ENCODE measurements around the gene EXOC7.

The EXOC7 gene, protein sequence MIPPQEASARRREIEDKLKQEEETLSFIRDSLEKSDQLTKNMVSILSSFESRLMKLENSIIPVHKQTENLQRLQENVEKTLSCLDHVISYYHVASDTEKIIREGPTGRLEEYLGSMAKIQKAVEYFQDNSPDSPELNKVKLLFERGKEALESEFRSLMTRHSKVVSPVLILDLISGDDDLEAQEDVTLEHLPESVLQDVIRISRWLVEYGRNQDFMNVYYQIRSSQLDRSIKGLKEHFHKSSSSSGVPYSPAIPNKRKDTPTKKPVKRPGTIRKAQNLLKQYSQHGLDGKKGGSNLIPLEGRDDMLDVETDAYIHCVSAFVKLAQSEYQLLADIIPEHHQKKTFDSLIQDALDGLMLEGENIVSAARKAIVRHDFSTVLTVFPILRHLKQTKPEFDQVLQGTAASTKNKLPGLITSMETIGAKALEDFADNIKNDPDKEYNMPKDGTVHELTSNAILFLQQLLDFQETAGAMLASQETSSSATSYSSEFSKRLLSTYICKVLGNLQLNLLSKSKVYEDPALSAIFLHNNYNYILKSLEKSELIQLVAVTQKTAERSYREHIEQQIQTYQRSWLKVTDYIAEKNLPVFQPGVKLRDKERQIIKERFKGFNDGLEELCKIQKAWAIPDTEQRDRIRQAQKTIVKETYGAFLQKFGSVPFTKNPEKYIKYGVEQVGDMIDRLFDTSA

DNA sequence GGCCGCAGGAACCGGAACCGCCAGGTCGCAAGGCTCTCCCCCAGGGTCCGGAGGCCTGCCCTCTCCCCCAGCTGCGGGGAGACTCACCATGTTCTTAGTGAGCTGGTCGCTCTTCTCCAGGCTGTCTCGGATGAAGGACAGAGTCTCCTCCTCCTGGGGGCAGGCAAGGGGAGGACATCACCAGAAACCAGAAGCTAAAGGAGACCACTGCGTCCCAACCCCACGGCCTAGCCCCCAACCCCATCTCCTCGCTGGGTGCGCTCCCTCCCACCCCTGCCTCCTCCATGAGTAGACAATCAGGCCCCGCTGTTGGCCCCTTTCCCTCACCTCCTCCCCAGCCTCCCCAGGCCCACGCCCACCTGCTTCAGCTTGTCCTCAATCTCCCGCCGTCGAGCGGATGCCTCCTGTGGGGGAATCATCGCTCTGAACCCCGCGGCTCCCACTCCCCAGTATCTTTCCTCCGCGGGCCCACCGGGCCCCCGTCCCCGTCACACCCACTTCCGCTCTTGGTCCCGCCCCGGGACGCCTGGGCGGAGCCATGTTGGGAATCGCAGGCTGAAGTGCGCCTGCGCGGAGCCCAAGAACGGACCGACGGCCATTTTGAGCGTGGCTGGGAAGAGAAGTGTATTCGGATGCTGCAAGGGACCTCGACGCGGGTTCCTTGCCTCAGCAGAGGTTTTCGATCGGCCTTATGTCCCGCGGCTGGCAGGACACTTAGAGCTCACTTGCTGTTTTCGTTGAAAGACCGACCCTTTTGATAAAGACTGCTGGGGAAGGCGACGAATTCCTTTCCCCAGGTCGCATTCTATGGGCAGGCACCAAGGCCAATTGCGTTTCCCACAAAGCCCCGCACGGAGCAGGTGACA lies at the start of gene EXOC7:
EXOC7 (minus strand) TSS at position 514 of the 866 bp plus-strand sequence; CDS start at position 419, 95 bp downstream.
- DNase-seq (ENCODE audit: low read depth) = peak; percentile 79

DNA sequence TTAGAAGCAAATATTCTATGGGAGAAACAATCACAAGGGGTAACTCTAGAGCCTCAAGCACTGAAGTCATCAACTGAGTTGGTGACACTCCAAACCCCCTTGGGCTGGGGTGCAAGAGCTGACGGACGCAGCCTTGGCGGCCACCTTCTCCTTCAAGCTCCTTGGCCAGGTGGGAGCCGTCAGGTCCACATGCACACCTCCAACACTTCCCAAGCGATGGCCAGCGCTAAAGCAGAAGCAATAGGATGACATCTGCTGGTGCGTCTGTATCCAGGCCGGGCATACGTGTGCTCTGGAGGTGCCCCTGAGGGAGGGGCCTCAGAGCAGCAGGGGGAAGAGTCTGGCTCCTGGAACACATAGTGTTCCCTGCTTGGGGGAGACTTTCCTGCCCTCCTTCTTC lies 49.6 kb upstream of the EXOC7 start:
- no peak for DNase-seq (ENCODE audit: low read depth)

DNA sequence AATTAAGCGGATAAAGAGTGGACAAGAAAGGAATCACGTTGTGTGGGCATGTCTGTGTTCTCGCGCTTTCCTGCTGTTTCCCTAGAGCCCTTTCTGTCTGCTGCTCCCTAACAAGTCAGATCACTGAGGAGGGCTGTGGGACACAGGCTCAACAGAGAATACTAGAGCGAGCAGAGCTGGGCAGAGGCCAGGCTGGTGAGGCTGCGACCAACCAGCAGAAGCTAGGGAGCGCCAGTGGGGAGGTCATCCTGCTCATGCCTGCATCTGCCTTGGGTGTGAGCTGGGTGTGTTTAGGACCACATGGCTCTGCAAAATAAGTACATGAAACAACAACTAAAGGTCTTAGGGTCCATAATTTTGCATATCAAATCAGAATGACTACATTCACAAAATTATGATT lies 49.0 kb upstream of the EXOC7 start:
- DNase-seq (ENCODE audit: low read depth) = no peak

DNA sequence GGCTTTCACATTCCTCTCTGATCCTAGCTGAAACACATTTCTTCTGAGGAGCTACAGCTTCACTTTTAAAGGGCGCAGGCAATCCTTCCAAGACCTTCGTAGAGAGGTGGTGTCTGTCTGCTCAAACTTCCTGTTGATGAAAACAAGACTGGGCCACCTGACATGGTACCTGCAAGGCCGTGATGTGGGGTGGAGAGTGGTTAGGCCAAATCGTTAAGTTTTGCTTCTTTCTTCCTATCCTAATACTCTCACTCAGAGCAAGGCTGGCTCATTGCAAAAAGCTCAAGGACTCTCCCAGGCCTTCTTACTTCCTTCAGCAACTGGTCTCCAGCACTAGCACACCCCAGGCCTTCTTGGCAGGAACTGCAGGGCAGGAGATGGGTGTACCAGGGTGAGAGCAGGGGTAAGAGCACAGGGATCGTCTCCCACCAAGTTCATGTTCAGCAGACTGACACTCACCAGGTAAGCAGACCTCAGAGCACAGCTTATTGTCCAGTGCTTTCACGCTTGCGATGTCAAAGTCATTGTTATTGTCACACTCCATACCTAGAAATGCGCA lies 48.4 kb upstream of the EXOC7 start:
- DNase-seq (ENCODE audit: low read depth) = no peak

DNA sequence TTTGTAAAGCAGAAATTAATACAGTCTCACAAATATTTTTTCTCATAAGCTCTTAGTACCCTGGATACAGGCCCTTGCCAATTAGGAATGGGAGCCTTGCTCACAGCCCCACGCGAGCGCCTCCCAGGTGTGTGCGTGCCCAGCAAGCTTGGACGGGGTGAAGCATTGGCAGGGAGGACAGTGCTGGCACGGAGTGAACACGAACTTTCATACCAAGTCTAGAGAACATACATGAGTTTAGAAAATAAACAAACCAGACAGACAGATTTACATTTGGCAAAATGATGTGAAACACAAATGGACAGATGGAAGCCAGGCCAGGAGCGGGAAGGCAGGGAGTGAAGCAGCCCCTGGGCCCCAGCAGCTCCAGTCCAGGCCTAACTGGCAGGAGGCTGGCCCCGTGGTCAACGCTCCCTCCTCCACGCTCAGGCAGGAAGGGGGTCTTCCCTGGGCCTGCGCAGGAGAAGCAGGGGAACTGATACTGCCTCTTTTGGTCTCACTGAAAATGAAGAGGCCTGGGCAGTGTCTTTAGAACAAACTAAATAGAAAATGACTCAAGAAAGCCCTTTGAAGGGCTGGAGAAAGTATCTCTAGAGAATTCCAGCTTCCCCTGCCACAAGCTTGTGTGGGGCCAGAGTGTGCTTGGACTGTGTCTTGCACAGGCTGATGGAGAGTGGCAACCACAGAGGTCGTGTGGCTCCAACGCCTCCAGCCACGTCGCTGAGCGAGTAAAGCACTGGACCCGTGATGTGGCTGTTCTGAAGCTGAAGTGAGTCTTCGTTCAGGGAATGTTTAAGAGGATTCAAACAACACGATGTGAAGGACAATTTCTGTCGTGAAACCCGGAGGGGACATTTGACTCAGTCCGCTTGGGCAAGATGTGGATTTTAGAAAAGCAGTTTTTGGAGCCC lies 47.4 kb upstream of the EXOC7 start:
- no peak for DNase-seq (ENCODE audit: low read depth)

DNA sequence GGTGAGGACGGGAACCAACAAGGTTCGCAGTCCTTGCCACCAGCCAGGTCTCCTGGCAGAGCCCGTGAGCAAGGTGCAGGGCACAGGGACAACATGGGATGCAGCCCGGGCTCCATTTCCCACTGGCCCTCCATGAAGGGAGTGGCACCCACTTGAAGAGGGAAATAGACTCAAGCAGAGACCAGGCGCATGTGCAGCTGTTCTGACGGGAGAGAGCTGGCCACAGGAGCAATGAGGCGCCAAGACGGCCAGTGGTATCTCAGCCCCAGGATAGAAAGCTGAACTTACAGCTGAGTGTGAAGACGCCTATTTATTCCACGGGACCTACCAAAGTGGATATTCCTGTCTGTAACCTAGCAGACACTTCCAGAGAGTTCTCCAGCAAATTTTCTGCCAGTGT lies 45.6 kb upstream of the EXOC7 start:
- no peak for DNase-seq (ENCODE audit: low read depth)

DNA sequence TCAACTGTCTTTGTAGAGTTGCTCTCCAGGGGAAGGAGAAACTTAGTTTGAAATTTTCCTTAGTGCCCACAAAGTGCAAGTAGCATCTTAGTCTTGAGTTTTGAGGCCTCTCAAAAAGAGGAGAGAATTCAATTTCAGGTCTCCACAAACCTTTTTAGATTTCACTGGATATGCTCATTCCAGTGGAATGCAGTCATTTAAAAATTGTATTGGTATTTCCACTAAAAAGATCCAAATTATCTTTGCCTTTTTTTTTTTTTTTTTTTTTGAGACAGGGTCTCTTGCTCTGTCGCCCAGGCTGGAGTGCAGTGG lies 44.4 kb upstream of the EXOC7 start:
- DNase-seq (ENCODE audit: low read depth) = no peak

DNA sequence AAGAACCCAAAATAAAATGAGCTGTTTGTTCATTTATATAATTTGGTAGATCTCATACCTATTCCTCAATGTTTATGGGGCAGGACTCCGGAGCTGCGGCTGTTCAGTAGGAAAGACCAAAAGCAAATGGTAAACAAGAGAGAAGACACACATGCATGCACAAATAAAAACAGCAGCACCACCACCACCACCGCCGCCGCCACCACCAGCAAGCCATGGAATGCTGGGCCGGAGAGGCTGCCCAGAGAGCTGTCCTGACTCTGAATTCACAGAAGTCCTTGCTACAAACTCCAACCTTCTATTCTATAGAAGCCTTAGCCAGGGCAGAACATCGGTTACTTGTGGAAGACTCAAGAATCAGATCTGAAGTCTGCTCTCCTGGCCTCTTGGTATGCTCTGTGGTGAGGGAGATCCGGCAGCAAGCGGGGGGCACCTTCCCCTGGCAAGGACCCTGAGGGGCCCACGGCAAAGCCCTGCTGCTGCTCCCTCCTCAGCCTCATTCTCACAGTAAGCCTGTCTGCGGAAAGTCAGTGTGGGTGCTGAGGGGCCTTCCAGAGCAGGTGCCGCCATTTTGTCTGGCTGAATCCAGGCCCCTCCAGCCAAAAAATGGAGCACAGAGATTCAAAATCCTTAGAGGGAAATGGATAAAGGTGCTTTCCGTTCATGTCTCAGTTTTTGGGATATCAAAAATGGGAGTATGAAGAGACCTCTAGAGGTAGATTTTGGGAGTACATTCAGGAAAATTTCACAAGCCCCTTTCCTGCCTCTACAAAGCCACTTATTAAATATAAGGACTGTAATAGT lies 43.8 kb upstream of the EXOC7 start:
- peak; percentile 18 for DNase-seq (ENCODE audit: low read depth)

DNA sequence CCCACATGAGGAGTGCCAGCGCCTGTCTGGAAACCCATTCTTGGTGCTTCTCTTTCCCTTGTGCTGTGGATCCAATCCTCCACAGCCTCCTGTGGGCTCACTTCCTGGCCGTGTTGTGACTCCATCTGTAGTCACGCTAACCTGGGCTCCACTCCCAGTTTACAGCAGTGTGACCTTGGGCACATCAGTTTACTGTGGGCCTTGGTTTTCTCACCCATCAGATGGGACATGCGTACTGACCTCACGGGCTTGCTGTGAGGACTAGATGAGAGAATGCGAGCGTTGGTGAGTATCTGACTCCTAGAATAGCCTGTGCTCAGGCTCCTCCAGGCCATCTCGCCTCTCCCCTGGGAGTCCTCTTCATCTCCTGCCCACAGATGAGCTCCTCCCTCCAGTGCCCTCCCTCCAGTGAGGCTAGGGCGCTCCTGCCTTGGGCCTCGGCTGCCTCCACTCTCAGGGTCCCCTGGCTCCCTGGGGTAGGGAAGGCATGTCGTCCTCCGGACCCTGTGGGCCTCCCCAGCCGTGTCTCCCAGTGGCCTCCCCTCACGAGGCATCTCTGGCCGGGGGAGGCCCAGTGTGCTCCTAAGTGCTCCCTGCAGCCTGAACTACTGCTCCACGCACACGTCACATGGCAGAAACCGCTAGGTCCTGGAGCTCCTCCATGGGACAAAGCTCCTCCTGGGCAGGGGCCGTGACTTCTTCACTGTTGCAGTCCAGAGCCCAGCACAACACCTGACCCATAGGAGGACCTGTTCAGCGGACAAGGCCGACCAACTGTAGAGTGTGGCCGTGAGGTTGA lies 42.7 kb upstream of the EXOC7 start:
- no peak for DNase-seq (ENCODE audit: low read depth)

DNA sequence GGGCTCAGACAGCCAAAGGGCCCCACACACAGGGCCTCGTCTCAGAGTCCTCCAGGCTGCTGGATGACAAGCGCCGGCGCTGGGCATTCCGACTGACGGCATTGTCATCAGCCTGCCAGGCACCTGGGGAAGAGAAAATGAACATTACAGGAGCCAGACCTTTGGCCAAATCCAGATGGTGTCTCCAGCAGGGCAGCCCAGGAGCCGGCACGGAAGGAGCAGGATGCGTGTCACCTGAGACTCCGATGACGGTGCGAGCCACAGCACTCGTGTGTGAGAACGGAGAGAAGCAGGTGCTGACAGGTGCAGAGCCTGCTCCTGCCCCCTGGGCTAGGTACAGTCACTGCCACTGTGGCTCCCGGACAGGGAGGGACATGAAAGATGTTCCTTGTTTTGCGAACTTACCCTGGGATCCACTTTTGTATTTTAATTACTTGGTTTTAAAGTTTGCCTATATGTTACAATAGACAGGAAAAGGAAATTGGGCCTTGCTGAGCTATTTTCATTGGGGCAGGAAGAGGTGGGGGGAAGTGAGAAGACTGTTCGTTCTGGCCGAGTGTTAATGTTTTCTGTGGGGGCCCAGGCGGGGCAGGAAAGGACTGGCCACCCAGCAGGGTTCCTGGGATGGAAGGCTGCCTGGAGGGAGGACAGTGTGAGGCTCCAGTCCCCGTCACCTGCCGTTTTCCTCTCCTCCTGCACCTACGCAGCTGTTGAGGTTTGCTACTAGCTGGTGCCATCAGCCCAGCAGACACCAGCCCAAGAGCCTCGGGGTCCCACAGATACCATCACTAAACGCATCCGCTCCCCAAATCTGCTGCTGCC lies 41.9 kb upstream of the EXOC7 start:
- no peak for DNase-seq (ENCODE audit: low read depth)

DNA sequence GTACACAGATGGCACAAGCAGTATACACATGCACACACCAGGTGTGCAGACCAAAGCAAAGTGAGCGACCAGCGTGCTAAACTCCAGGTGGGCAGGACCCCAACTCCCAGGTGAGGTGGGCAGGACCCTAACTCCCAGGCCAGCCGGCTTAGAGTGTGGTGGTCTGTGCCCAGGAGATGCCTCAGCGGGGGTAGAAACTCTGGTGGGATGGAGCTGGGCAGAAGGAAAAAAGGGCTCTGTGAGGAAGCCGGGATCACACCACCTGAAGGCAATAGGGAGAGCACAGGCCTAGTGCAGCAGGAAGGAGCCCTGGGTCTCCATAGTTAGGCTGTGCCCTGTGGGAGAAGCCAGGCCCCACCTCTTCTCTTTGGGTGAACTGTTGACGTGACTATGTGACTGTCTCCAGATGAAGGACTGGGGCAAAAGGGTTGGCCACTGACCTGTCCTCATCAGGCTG lies 39.0 kb upstream of the EXOC7 start:
- DNase-seq (ENCODE audit: low read depth) = no peak

DNA sequence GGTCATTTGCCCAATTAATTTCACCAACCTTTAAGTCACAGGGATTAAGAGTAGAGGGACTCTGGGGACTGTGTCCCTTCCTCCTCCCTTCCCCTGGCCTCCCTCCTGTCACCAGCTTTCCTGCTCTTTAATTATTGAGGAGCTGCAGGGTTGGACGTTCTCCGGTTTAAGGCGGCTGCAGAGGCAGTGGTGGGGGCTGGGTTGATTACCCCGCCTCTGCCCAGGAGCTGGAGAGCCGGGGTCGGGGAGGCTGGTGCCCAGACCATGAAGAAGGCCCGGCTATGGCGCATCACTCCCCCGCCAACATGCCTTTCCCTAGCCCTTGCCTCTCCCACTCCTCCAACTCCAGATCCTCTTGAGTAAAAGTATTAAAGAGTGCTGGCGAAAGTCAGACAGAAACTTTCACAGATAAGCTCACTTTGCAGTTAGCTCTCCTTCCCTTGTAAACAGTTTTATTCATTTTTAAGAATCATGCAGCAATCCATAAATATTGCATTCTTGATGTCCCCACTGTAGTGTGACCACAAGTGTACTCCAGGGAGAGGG lies 38.5 kb upstream of the EXOC7 start:
- DNase-seq (ENCODE audit: low read depth) = no peak

DNA sequence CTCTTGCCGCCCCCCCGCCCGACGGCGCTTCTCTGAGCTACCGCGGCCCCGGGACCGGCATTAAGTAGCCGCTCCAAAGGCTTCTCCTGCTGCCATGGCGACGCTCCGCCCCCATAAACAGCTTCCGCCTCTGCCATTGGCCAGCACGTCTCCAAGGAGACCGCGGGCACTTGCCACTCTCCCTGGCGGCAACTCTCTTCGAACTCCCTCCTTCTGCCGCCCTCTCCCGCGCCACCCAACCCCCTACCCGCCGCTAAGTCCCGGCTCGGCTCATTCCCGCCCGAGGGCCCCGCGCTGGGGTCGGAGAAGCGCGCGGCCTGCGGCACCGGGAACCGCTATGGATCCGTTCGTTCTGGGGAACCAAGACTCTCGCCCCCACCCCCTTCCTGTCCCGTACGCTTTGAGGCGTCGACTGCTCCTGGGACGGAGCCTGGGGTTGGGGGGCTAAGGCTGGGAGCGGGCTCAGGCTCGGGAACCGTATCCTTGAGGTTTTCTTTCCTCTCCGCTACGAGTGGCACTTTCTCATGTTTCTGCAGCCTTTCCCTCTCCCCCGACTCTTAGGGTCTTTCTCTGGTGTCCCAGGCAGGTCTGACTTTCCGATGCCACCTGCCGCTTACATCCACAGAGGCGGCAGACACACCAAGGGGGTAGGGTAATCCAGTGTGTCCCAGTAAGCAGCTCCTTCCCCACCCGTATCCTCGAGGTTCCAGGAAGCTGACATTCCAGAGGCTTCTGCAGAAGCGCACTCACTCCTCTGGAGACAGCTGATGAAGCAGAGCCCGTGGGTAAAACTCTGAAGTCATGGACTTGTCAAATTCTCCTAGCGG lies 37.8 kb upstream of the EXOC7 start, which contains the start of gene FOXJ1:
FOXJ1 (minus strand) TSS at position 34 of the 827 bp plus-strand sequence. CDS start 850 bp downstream, outside the sequence.
- DNase-seq (ENCODE audit: low read depth) = peak; percentile 70

DNA sequence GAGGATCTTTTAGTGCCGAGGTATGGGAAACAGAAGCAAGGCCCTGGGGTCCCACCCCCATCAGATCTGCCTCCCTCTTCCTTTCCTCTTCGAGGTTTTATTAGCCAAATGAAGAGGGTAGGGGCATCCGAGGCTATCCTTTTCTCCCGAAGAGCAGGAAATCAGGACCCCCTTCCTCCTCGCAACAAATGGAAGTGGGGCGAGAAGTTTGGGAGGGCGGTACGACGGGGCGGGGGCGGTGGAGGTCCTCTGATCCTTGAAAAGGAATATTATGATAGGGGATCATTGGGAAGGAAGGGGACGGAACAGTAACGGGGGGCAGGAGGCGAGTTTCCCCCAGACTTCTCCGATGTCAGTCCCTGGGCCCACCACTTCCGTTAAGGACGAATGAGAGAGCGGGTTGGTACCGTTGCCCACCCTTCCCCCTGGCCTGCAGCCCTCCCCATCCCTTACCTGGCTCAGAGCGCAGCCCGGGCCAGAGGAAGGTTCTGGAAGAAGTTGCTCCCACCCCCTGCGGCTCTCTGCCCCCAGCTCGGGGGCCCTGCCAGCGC lies 37.1 kb upstream of the EXOC7 start:
- DNase-seq (ENCODE audit: low read depth) = no peak

DNA sequence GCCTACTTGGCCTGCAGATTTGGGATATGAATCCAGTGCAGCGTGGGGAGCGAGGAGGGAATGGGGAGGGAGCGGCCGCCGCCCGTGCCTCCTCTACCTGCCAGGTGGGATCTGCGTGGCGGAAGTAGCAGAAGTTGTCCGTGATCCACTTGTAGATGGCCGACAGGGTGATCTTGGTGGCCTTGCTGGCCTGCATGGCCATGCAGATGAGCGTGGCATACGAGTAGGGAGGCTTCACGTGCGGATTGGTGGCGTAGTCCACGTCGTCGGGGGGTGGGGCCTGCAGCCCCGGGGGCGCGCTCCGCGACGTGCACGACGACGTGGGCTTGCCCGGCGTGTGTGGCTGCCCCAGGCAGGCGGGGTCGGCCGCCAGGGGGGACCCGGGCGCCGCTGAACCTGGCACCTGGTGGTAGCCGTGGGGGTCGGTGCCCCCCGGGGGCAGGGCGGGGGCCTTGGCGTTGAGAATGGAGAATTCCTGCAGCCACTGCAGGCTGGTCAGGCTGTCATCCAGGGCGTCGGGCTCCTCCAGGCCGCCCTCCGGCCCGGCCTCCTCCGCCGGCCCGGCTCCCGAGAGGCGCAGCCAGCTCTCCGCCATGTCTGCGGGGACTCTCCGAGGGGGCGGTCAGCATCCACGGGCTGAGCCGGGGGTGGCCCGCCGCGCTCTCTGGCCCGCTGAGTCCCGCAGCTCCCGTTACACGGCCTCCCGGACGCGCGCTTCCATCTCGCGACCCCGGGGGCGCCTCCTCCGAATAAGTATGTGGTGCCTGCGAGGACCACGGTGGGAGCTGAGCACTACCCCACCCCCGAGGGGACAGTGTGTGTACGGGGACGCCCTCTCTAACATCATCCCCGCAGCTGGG lies 36.4 kb upstream of the EXOC7 start:
- no peak for DNase-seq (ENCODE audit: low read depth)

Measured in stromal cell of bone marrow (primary cell).